HEK293 (cell line): Measurements from ENCODE around the gene SLC38A6.

Experiments
- EGR2 ChIP-seq: fragments of 450-650 bp; formaldehyde crosslinking; IDR thresholded peaks from 2 replicates; pipeline ENCODE4 v1.5.1; 2016; ENCODE audit warnings: low read depth, missing biosample characterization, missing genetic modification characterization
- GLI4 ChIP-seq: fragments of 450-650 bp; formaldehyde crosslinking; IDR thresholded peaks from 2 replicates; pipeline ENCODE4 v1.5.1; 2016; ENCODE audit warnings: missing biosample characterization, missing genetic modification characterization
- GLIS1 ChIP-seq: fragments of 450-650 bp; formaldehyde crosslinking; IDR thresholded peaks from 2 replicates; pipeline ENCODE4 v1.5.1; 2016; ENCODE audit warnings: missing biosample characterization, missing genetic modification characterization
- HOXC10 ChIP-seq: sonication (generic); formaldehyde crosslinking; IDR thresholded peaks from 2 replicates; pipeline ENCODE4 v1.8.1; 2023; ENCODE audit warnings: mild to moderate bottlenecking, missing genetic modification reagents
- PRDM1 ChIP-seq: fragments of 450-650 bp; formaldehyde crosslinking; IDR thresholded peaks from 2 replicates; pipeline ENCODE4; 2016; ENCODE audit warnings: missing biosample characterization, missing genetic modification characterization
- SCRT2 ChIP-seq: fragments of 450-650 bp; formaldehyde crosslinking; IDR thresholded peaks from 2 replicates; pipeline ENCODE4 v1.5.1; 2016; ENCODE audit warnings: missing biosample characterization, missing genetic modification characterization
- ZBTB21 ChIP-seq: fragments of 450-650 bp; formaldehyde crosslinking; IDR thresholded peaks from 2 replicates; pipeline ENCODE4 v1.5.1; 2017; ENCODE audit warnings: missing biosample characterization, missing genetic modification characterization
- ZEB2 ChIP-seq: fragments of 450-650 bp; formaldehyde crosslinking; IDR thresholded peaks from 2 replicates; pipeline ENCODE4 v1.5.1; 2016; ENCODE audit warnings: missing biosample characterization, missing genetic modification characterization
- ZFP37 ChIP-seq: fragments of 450-650 bp; formaldehyde crosslinking; IDR thresholded peaks from 2 replicates; pipeline ENCODE4 v1.5.1; 2016; ENCODE audit warnings: missing biosample characterization, missing genetic modification characterization
- ZNF121 ChIP-seq: fragments of 450-650 bp; formaldehyde crosslinking; IDR thresholded peaks from 2 replicates; pipeline ENCODE4 v1.5.1; 2016; ENCODE audit warnings: missing biosample characterization, missing genetic modification characterization
- ZNF221 ChIP-seq: fragments of 450-650 bp; formaldehyde crosslinking; IDR thresholded peaks from 2 replicates; pipeline ENCODE4 v1.5.1; 2017; ENCODE audit warnings: missing biosample characterization, missing genetic modification characterization, borderline replicate concordance
- ZNF248 ChIP-seq: fragments of 450-650 bp; formaldehyde crosslinking; IDR thresholded peaks from 2 replicates; pipeline ENCODE4 v1.5.1; 2017; ENCODE audit warnings: missing biosample characterization, missing genetic modification characterization
- ZNF354C ChIP-seq: fragments of 450-650 bp; formaldehyde crosslinking; IDR thresholded peaks from 2 replicates; pipeline ENCODE4 v1.5.1; 2016; ENCODE audit warnings: missing biosample characterization, missing genetic modification characterization, low read depth, borderline replicate concordance
- ZNF391 ChIP-seq: fragments of 450-650 bp; formaldehyde crosslinking; IDR thresholded peaks from 2 replicates; pipeline ENCODE4 v1.5.1; 2016; ENCODE audit warnings: low read depth, missing biosample characterization, missing genetic modification characterization, borderline replicate concordance
- ZNF473 ChIP-seq: fragments of 450-650 bp; formaldehyde crosslinking; IDR thresholded peaks from 2 replicates; pipeline ENCODE4 v1.5.1; 2017; ENCODE audit warnings: missing biosample characterization, missing genetic modification characterization
- ZNF501 ChIP-seq: fragments of 450-650 bp; formaldehyde crosslinking; IDR thresholded peaks from 2 replicates; pipeline ENCODE4 v1.5.1; 2016; ENCODE audit warnings: missing biosample characterization, missing genetic modification characterization
- ZNF600 ChIP-seq: fragments of 450-650 bp; formaldehyde crosslinking; IDR thresholded peaks from 2 replicates; pipeline ENCODE4 v1.5.1; 2016; ENCODE audit warnings: missing biosample characterization, missing genetic modification characterization
- ZNF658 ChIP-seq: fragments of 450-650 bp; formaldehyde crosslinking; IDR thresholded peaks from 2 replicates; pipeline ENCODE4; 2016; ENCODE audit warnings: missing biosample characterization, missing genetic modification characterization
- ZNF785 ChIP-seq: fragments of 450-650 bp; formaldehyde crosslinking; IDR thresholded peaks from 2 replicates; pipeline ENCODE4 v1.5.1; 2016; ENCODE audit warnings: missing biosample characterization, missing genetic modification characterization
- ZNF792 ChIP-seq: fragments of 450-650 bp; formaldehyde crosslinking; IDR thresholded peaks from 2 replicates; pipeline ENCODE4 v1.5.1; 2016; ENCODE audit warnings: missing biosample characterization, missing genetic modification characterization
- ZNF830 ChIP-seq: fragments of 450-650 bp; IDR thresholded peaks from 2 replicates; pipeline ENCODE4 v1.5.0; 2018; ENCODE audit warnings: missing biosample characterization, missing genetic modification characterization, low read depth, mild to moderate bottlenecking, moderate library complexity
- ZNF837 ChIP-seq: fragments of 450-650 bp; formaldehyde crosslinking; IDR thresholded peaks from 2 replicates; pipeline ENCODE4 v1.5.1; 2016; ENCODE audit warnings: missing biosample characterization, missing genetic modification characterization
- TF ChIP-seq, protein P1 (sequence below): fragments of 450-650 bp; formaldehyde crosslinking; IDR thresholded peaks from 2 replicates; pipeline ENCODE4 v1.5.1; 2016; ENCODE audit warnings: missing biosample characterization, missing genetic modification characterization
- TF ChIP-seq, protein P2 (sequence below): fragments of 450-650 bp; formaldehyde crosslinking; optimal IDR thresholded peaks from 2 replicates; pipeline ENCODE3; 2016; ENCODE audit warnings: missing biosample characterization, mild to moderate bottlenecking, missing genetic modification characterization
- TF ChIP-seq, protein P3 (sequence below): fragments of 450-650 bp; formaldehyde crosslinking; IDR thresholded peaks from 2 replicates; pipeline ENCODE4; 2016; ENCODE audit warnings: missing biosample characterization, missing genetic modification characterization
- TF ChIP-seq, protein P4 (sequence below): fragments of 450-650 bp; formaldehyde crosslinking; IDR thresholded peaks from 2 replicates; pipeline ENCODE4 v1.5.1; 2016; ENCODE audit warnings: missing biosample characterization, missing genetic modification characterization
- TF ChIP-seq, protein P5 (sequence below): fragments of 450-650 bp; formaldehyde crosslinking; IDR thresholded peaks from 2 replicates; pipeline ENCODE4 v1.5.1; 2016; ENCODE audit warnings: missing biosample characterization, missing genetic modification characterization

Gene SLC38A6

DNA sequence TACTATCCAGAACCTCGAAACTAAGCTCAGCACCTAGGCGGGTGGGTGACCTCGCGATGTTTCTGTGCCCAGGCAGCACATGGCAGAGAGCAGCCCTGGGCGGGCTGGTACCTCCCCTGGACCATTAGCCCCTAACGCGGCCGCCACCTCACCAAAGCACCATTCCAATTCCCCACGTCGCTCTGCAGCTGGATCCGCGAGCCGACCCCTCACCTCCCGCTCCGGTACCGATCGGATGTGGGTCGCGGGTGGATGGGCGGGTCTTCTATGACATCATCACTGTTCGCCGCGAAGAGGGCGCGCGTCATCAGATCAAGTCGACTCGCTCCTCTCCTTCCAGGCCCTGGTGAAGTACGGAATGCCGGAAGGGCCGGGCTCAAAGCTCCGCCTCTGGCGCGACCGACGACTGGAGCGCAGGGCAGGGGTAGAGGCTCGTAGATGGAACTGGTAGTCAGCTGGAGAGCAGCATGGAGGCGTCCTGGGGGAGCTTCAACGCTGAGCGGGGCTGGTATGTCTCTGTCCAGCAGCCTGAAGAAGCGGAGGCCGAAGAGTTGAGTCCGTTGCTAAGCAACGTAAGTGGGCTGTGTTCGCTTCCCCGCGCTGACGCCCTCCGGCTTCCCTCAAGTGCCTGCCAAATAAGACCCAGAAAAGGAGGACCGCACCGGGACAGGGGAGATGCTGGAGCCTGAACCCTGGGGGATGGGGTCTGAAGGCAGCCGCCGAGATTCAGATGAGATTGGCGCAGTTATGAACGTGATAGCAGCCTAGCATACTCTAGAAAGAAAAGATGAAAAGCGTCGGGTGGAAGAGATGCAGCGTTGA lies at the start of gene SLC38A6, which contains the start of gene TRMT5 (continued):
- TF ChIP-seq ZNF600 (tag by site-specific recombination) (peak; percentile 63), ZBTB21 (peak; percentile 95), ZNF837 (tag by site-specific recombination) (no peak), EGR2 (tag by site-specific recombination) (0 out of 2 replicates have a peak, but pooled peaks have one; percentile 4), GLIS1 (tag by site-specific recombination) (peak; percentile 88), ZNF792 (no peak), ZNF248 (tag by site-specific recombination) (no peak), GLI4 (tag by site-specific recombination) (no peak), SCRT2 (tag by site-specific recombination) (no peak), PRDM1 (tag by site-specific recombination) (no peak), ZEB2 (tag by site-specific recombination) (peak; percentile 76), ZNF121 (tag by site-specific recombination) (no peak), ZNF501 (tag by site-specific recombination) (0 out of 2 replicates have a peak, but pooled peaks have one; percentile 44), ZNF473 (tag by site-specific recombination) (no peak), ZNF221 (tag by site-specific recombination) (no peak), ZNF354C (no peak), ZNF785 (no peak), ZFP37 (no peak), ZNF658 (tag by site-specific recombination) (no peak), ZNF391 (tag by site-specific recombination) (no peak), HOXC10 (CRISPR knock-in tag) (no peak), ZNF830 (tag by site-specific recombination) (no peak)
- TF ChIP-seq, protein P1, sequence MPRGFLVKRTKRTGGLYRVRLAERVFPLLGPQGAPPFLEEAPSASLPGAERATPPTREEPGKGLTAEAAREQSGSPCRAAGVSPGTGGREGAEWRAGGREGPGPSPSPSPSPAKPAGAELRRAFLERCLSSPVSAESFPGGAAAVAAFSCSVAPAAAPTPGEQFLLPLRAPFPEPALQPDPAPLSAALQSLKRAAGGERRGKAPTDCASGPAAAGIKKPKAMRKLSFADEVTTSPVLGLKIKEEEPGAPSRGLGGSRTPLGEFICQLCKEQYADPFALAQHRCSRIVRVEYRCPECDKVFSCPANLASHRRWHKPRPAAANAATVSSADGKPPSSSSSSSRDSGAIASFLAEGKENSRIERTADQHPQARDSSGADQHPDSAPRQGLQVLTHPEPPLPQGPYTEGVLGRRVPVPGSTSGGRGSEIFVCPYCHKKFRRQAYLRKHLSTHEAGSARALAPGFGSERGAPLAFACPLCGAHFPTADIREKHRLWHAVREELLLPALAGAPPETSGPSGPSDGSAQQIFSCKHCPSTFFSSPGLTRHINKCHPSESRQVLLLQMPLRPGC (tag by site-specific recombination), result 0 out of 2 replicates have a peak, but pooled peaks have one; percentile 54
- TF ChIP-seq, protein P2, sequence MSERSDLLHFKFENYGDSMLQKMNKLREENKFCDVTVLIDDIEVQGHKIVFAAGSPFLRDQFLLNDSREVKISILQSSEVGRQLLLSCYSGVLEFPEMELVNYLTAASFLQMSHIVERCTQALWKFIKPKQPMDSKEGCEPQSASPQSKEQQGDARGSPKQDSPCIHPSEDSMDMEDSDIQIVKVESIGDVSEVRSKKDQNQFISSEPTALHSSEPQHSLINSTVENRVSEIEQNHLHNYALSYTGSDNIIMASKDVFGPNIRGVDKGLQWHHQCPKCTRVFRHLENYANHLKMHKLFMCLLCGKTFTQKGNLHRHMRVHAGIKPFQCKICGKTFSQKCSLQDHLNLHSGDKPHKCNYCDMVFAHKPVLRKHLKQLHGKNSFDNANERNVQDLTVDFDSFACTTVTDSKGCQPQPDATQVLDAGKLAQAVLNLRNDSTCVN (tag by site-specific recombination), result peak; percentile 47
- TF ChIP-seq, protein P3, sequence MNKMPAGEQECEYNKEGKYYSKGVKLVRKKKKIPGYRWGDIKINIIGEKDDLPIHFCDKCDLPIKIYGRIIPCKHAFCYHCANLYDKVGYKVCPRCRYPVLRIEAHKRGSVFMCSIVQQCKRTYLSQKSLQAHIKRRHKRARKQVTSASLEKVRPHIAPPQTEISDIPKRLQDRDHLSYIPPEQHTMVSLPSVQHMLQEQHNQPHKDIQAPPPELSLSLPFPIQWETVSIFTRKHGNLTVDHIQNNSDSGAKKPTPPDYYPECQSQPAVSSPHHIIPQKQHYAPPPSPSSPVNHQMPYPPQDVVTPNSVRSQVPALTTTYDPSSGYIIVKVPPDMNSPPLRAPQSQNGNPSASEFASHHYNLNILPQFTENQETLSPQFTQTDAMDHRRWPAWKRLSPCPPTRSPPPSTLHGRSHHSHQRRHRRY, result no peak
- TF ChIP-seq, protein P4, sequence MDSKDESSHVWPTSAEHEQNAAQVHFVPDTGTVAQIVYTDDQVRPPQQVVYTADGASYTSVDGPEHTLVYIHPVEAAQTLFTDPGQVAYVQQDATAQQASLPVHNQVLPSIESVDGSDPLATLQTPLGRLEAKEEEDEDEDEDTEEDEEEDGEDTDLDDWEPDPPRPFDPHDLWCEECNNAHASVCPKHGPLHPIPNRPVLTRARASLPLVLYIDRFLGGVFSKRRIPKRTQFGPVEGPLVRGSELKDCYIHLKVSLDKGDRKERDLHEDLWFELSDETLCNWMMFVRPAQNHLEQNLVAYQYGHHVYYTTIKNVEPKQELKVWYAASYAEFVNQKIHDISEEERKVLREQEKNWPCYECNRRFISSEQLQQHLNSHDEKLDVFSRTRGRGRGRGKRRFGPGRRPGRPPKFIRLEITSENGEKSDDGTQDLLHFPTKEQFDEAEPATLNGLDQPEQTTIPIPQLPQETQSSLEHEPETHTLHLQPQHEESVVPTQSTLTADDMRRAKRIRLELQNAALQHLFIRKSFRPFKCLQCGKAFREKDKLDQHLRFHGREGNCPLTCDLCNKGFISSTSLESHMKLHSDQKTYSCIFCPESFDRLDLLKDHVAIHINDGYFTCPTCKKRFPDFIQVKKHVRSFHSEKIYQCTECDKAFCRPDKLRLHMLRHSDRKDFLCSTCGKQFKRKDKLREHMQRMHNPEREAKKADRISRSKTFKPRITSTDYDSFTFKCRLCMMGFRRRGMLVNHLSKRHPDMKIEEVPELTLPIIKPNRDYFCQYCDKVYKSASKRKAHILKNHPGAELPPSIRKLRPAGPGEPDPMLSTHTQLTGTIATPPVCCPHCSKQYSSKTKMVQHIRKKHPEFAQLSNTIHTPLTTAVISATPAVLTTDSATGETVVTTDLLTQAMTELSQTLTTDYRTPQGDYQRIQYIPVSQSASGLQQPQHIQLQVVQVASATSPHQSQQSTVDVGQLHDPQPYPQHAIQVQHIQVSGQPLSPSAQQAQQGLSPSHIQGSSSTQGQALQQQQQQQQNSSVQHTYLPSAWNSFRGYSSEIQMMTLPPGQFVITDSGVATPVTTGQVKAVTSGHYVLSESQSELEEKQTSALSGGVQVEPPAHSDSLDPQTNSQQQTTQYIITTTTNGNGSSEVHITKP (tag by site-specific recombination), result peak; percentile 92
- TF ChIP-seq, protein P5, sequence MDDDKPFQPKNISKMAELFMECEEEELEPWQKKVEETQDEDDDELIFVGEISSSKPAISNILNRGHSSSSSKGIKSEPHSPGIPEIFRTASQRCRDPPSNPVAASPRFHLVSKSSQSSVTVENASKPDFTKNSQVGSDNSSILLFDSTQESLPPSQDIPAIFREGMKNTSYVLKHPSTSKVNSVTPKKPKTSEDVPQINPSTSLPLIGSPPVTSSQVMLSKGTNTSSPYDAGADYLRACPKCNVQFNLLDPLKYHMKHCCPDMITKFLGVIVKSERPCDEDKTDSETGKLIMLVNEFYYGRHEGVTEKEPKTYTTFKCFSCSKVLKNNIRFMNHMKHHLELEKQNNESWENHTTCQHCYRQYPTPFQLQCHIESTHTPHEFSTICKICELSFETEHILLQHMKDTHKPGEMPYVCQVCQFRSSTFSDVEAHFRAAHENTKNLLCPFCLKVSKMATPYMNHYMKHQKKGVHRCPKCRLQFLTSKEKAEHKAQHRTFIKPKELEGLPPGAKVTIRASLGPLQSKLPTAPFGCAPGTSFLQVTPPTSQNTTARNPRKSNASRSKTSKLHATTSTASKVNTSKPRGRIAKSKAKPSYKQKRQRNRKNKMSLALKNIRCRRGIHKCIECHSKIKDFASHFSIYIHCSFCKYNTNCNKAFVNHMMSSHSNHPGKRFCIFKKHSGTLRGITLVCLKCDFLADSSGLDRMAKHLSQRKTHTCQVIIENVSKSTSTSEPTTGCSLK (tag by site-specific recombination), result no peak
